ENCODE data around the gene GLT8D1. TPM values are rescaled to one million over a fixed set of nuclear protein-coding genes. Genes with fewer than 3 reads are reported as not detected.
A peak's percentile ranks its signal among the peaks of the same experiment; 100 is the strongest.

Gene GLT8D1
- total and polyA plus RNA-seq, 2 of the 4 experiments (the other 2 are of a cell fraction), result 87.8 to 124 TPM

DNA sequence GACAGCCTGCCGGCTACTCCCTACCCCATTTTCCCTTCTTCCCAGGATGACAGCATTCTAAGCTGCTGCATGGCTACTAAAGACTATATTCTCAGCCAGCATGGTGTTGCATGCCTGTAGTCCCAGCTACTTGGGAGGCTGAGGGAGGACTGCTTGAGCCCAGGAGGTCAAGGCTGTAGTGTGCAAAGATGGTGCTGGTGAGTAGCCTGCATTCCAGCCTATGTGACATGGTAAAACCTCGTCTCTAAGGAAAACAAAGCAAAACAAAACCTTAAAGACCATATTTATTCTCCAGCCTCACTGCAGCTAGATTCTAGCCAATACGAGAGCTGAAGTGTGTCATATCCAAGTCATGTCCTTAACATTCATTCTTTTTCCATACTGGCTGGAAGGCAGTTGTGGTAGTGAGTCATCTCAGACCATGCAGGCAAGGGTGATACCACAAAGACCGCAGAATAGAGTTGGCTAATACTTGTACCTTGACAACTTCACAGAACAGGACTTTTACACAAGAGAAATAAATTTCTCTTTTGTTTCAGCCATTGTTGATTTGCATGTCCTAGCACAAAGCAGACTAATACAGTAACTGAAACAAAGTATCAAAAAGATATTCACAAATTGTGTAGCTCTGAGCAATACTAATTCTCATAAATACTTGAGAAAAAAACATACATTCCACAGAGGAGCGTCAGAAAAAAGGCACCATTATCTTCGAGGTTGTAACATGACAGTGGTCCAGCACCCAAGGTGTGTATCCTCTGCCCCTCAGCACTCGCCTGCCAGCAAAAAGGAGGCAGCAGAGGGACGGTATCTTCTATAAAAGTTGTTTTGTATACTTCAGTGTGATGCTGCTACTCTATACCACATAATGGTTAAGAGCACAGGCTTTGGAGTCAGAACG lies 34.7 kb downstream of the GLT8D1 start:
- ChIA-PET POLR2A (ENCODE audit: unreplicated experiment) (no interaction called here), CTCF (no interaction called here)
- ATAC-seq (ENCODE audit: low read depth), result peak; percentile 97
- peak overlapping the region; percentile 25; the same call in 2 of the 3 replicates for H2BK15ac ChIP-seq (ENCODE audit: low read depth, low read length)
- peak; percentile 100 for DNase-seq
- no peaks in the 10 kb centered on the region; the same call in 1 of the 2 replicates for H3K9me3 ChIP-seq (ENCODE audit: control insufficient read depth, insufficient read depth, low read length)
- H2BK20ac ChIP-seq (ENCODE audit: low read depth, low read length), result peak overlapping the region; percentile 42; the same call in 1 of the 2 replicates
- no TSS peak for BruUV-seq (replicated peaks)
- peak overlapping the region; percentile 81 for H2BK5ac ChIP-seq (ENCODE audit: low read depth, low read length, poor library complexity, severe bottlenecking)
- peak overlapping the region; percentile 85 for H3K4me2 ChIP-seq (ENCODE audit: low read depth, low read length)
- peak overlapping the region; percentile 44 for H2BK120ac ChIP-seq (ENCODE audit: low read depth, low read length)
- intact Hi-C loops (cut with micrococcal nuclease) (loop anchor here (2.0 kb wide), 1 partner anchor 14 kb away; the partner anchor contains the start of gene PBRM1), dilution Hi-C loops (cut with HindIII; ENCODE audit: low sequenced_read_pairs, unreplicated experiment) (no loop called here), in situ Hi-C loops (cut with MboI; ENCODE audit: low sequenced_read_pairs) (no loop called here)
- peak overlapping the region; percentile 68 for H4K91ac ChIP-seq (ENCODE audit: insufficient read depth, low read depth, low read length)
- no CpG with 5 or more reads among the region's 9 CpGs for WGBS, 2 experiments (ENCODE audit: extremely low coverage in 2 of 2, insufficient read length in 1 of 2)
- peak overlapping the region; percentile 73 for H3K27ac ChIP-seq (ENCODE audit: insufficient read depth, low read length)
- peak overlapping the region; percentile 69 for H3K4ac ChIP-seq (ENCODE audit: low read depth, low read length)
- 0 out of 2 replicates have a peak overlapping the region, but pooled peaks have one; percentile 1 for H3K9ac ChIP-seq (ENCODE audit: low read depth, low read length)
- peaks cover 11 to 37% of the 10 kb centered on the region in 2 experiments for H3K79me1 ChIP-seq (ENCODE audit: low read depth in 1 of 2, low read length in 2 of 2)
- H3K36me3 ChIP-seq (ENCODE audit: control insufficient read depth, insufficient read depth, low read length), result peaks cover 16% of the 10 kb centered on the region
- H3K18ac ChIP-seq (ENCODE audit: low read depth, low read length), result peak overlapping the region; percentile 20
- H2AK5ac ChIP-seq (ENCODE audit: low read depth, low read length), result peak overlapping the region; percentile 44
- H4K20me1 ChIP-seq (ENCODE audit: insufficient read depth, low read length), result peaks cover 6% of the 10 kb centered on the region; the same call in 1 of the 2 replicates
- H4K5ac ChIP-seq (ENCODE audit: low read depth, low read length), result no peak overlapping the region
- TF ChIP-seq MXI1 (IDR thresholded peaks at IDR 0.05; ENCODE audit: borderline replicate concordance, low read depth, low read length) (peak; percentile 98), BHLHE40 (IDR thresholded peaks at IDR 0.05; ENCODE audit: low read depth, low read length) (peak; percentile 69), RAD21 (IDR thresholded peaks at IDR 0.05; ENCODE audit: low read length) (peak; percentile 13; the same call in 1 of the 2 replicates), NFE2L2 (IDR thresholded peaks at IDR 0.05; ENCODE audit: low read depth, low read length) (no peak), MAFK (IDR thresholded peaks at IDR 0.05; ENCODE audit: low read depth, low read length) (no peak), CHD1 (IDR thresholded peaks at IDR 0.05; ENCODE audit: low read depth, low read length) (no peak), RCOR1 (IDR thresholded peaks at IDR 0.05; ENCODE audit: insufficient replicate concordance, low read length) (peak; percentile 83), FOS (IDR thresholded peaks at IDR 0.05; ENCODE audit: low read depth, low read length) (peak; percentile 97), CEBPB (IDR thresholded peaks at IDR 0.05; ENCODE audit: low read depth, low read length) (peak; percentile 93), POLR2A (IDR thresholded peaks at IDR 0.05; ENCODE audit: low read depth, low read length) (peak; percentile 90), MAZ (IDR thresholded peaks at IDR 0.05; ENCODE audit: borderline replicate concordance, low read depth, low read length) (peak; percentile 52; the same call in 1 of the 2 replicates)
- TF ChIP-seq, protein P1, sequence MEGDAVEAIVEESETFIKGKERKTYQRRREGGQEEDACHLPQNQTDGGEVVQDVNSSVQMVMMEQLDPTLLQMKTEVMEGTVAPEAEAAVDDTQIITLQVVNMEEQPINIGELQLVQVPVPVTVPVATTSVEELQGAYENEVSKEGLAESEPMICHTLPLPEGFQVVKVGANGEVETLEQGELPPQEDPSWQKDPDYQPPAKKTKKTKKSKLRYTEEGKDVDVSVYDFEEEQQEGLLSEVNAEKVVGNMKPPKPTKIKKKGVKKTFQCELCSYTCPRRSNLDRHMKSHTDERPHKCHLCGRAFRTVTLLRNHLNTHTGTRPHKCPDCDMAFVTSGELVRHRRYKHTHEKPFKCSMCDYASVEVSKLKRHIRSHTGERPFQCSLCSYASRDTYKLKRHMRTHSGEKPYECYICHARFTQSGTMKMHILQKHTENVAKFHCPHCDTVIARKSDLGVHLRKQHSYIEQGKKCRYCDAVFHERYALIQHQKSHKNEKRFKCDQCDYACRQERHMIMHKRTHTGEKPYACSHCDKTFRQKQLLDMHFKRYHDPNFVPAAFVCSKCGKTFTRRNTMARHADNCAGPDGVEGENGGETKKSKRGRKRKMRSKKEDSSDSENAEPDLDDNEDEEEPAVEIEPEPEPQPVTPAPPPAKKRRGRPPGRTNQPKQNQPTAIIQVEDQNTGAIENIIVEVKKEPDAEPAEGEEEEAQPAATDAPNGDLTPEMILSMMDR (conservative IDR thresholded peaks at IDR 0.05; ENCODE audit: low read depth, low read length), result peak; percentile 8; the same call in 1 of the 2 replicates
- TF ChIP-seq, protein P2, sequence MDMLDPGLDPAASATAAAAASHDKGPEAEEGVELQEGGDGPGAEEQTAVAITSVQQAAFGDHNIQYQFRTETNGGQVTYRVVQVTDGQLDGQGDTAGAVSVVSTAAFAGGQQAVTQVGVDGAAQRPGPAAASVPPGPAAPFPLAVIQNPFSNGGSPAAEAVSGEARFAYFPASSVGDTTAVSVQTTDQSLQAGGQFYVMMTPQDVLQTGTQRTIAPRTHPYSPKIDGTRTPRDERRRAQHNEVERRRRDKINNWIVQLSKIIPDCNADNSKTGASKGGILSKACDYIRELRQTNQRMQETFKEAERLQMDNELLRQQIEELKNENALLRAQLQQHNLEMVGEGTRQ (IDR thresholded peaks at IDR 0.05; ENCODE audit: low read depth, low read length), result no peak
- H3K56ac ChIP-seq (ENCODE audit: extremely low read depth, insufficient read depth, low read length), result peak overlapping the region; percentile 30
- H3K9me1 ChIP-seq (ENCODE audit: insufficient read depth, low read length), result peaks cover 5% of the 10 kb centered on the region
- H3K4me1 ChIP-seq (ENCODE audit: control insufficient read depth, insufficient read depth, low read length), result peaks cover 8% of the 10 kb centered on the region
- peak overlapping the region; percentile 10 for H2AK9ac ChIP-seq (replicated peaks; ENCODE audit: low read depth, low read length, poor library complexity)
- H3K27me3 ChIP-seq (ENCODE audit: control insufficient read depth, insufficient read depth, low read length), result no peaks in the 10 kb centered on the region
- H3K4me3 ChIP-seq (ENCODE audit: insufficient read depth, low read depth, low read length), result no peak overlapping the region
- H4K8ac ChIP-seq (ENCODE audit: low read depth in 2 of 2, low read length in 2 of 2), result peak overlapping the region in 1 of 2 experiments; percentile 61; a peak in 3 of 4 replicates
- H2AFZ ChIP-seq (replicated peaks; ENCODE audit: low read length, poor library complexity), result no peak overlapping the region
- 0 out of 2 replicates have a peak overlapping the region, but pooled peaks have one; percentile 16 for H3K14ac ChIP-seq (replicated peaks; ENCODE audit: low read depth, low read length)
- 0 out of 2 replicates have a peak overlapping the region, but pooled peaks have one; percentile 1 for H3K23ac ChIP-seq (ENCODE audit: low read depth, low read length)

All from IMR-90 (cell line).